ENCODE data around the gene COQ10B. TPM values are rescaled to one million over a fixed set of nuclear protein-coding genes. Genes with fewer than 3 reads are reported as not detected.

COQ10B gene
- total and polyA plus RNA-seq, 2 donors (not counting 3 experiments of a cell fraction or from before 2014, with no cell fraction given): 2.4 to 15.1 TPM

DNA sequence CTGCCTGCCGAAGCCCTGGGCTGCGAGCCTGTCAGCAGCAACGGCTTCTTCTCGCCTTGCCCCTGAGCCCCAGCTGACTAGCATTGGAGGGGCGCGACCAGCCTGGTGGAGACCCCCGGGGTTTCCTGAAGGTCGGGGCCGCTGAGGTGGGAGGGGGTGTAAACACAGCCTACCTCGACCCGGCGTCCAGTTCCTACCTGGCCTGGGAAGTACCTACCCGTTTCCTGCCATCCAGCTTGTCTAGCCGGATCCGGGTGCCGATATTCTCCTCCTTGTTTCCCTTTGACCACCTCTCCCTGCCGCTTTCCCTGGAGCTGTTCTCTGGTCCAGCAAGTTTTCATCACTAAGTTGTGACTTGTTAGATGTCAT lies 63.0 kb downstream of the COQ10B start:
- Histone ChIP-seq H3K27ac (ENCODE audit: insufficient read depth, low read depth, low read length) (peak overlapping the region; percentile 62), H3K79me2 (ENCODE audit: control insufficient read depth, insufficient read depth, low read length) (peaks cover 55% of the 10 kb centered on the region), H4K20me1 (replicated peaks; ENCODE audit: control insufficient read depth, extremely low read depth, insufficient read depth, low read length) (peaks cover 8% of the 10 kb centered on the region), H3K9me1 (replicated peaks; ENCODE audit: control insufficient read depth, extremely low read depth, insufficient read depth, low read length) (no peaks in the 10 kb centered on the region), H3K4me1 (ENCODE audit: control insufficient read depth, extremely low read depth, insufficient read depth, low read length) (peaks cover 17% of the 10 kb centered on the region), H3K4me2 (ENCODE audit: insufficient read depth, low read length) (peak overlapping the region; percentile 94), H3K9me3 (replicated peaks; ENCODE audit: control insufficient read depth, insufficient read depth, low read length) (no peaks in the 10 kb centered on the region), H3K27me3 (ENCODE audit: control insufficient read depth in 2 of 2, insufficient read depth in 2 of 2, low read length in 2 of 2) (no peaks in the 10 kb centered on the region), H2AFZ (ENCODE audit: low read depth, low read length) (peak overlapping the region; percentile 77), H3K36me3 (ENCODE audit: control insufficient read depth in 2 of 2, extremely low read depth in 1 of 2, insufficient read depth in 2 of 2, low read length in 2 of 2) (no peaks in the 10 kb centered on the region), H3K4me3 (replicated peaks in 1 of 3; ENCODE audit: insufficient read depth in 1 of 3, low read depth in 1 of 3, low read length in 3 of 3) (peak overlapping the region; percentile 38 to 81 (median 71)), H3K9ac (replicated peaks; ENCODE audit: extremely low read depth, insufficient read depth, low read length) (peak overlapping the region; percentile 76)
- DNase-seq (ENCODE audit: low read depth, low spot score) (peak; percentile 43), FAIRE-seq (peak; percentile 4)
- TF ChIP-seq, protein P1, sequence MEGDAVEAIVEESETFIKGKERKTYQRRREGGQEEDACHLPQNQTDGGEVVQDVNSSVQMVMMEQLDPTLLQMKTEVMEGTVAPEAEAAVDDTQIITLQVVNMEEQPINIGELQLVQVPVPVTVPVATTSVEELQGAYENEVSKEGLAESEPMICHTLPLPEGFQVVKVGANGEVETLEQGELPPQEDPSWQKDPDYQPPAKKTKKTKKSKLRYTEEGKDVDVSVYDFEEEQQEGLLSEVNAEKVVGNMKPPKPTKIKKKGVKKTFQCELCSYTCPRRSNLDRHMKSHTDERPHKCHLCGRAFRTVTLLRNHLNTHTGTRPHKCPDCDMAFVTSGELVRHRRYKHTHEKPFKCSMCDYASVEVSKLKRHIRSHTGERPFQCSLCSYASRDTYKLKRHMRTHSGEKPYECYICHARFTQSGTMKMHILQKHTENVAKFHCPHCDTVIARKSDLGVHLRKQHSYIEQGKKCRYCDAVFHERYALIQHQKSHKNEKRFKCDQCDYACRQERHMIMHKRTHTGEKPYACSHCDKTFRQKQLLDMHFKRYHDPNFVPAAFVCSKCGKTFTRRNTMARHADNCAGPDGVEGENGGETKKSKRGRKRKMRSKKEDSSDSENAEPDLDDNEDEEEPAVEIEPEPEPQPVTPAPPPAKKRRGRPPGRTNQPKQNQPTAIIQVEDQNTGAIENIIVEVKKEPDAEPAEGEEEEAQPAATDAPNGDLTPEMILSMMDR (IDR thresholded peaks at IDR 0.05; ENCODE audit: extremely low read depth in 1 of 2, insufficient read depth in 1 of 2, low read depth in 1 of 2, low read length in 2 of 2): no peak
- no peak for TF ChIP-seq FOS (IDR thresholded peaks at IDR 0.05; ENCODE audit: borderline replicate concordance, insufficient read depth, low read length)
- TF ChIP-seq POLR2A (IDR thresholded peaks at IDR 0.05; ENCODE audit: low read depth, low read length): no peak
- no peak for TF ChIP-seq GATA2 (IDR thresholded peaks at IDR 0.05; ENCODE audit: insufficient read depth, insufficient read length, low read depth, low read length)
- no TSS peak for BruUV-seq (replicated peaks)
- ChIA-PET POLR2A (interaction anchor here (1.0 to 1.7 kb wide), 3 partner anchors 14 to 63 kb away, joined by 4 to 13 read pairs (median 5); partner anchors contain the start of genes COQ10B, HSPD1 and HSPE1), CTCF (interaction anchor here (0.8 to 2.2 kb wide), 6 partner anchors 8 to 189 kb away, joined by 3 to 10 read pairs (median 4); partner anchors contain the start of genes HSPD1, HSPE1 and MARS2)
- dilution Hi-C loops (cut with MboI; ENCODE audit: extremely low pct_ligation_motif_present, low sequenced_read_pairs): no loop called here
- intact Hi-C loops (cut with micrococcal nuclease): loop anchor here (2.0 kb wide), 1 partner anchor 188 kb away; the partner anchor contains the start of gene MARS2

DNA sequence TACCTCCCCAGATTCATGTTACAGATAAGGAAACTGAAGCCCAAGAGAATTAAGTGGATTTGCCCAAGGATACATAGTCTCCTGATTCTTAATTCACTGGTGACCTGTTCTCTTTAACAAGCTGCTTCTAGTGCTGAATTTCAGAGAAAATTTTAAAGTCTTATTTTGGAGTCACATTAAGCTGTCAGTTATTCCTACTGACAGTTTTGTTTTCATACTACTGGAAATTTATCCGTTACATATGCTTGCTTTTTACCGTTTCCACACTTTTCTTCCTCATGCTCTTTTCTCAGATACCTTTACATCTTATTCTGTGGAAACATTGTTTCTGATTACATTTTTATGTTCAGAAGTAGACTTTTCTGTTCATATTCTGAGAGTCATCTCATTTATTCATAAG lies 63.8 kb downstream of the COQ10B start:
- no peak overlapping the region for H2AFZ ChIP-seq (ENCODE audit: low read depth, low read length)
- DNase-seq (ENCODE audit: low read depth, low spot score): no peak
- CTCF ChIA-PET: interaction anchor here (1.1 to 2.1 kb wide), 3 partner anchors 9 to 188 kb away, joined by 3 to 9 read pairs (median 3); partner anchors contain the start of gene MARS2
- H3K9me1 ChIP-seq (replicated peaks; ENCODE audit: control insufficient read depth, extremely low read depth, insufficient read depth, low read length): no peaks in the 10 kb centered on the region
- H3K9me3 ChIP-seq (replicated peaks; ENCODE audit: control insufficient read depth, insufficient read depth, low read length): no peaks in the 10 kb centered on the region
- H3K27me3 ChIP-seq (ENCODE audit: control insufficient read depth in 2 of 2, insufficient read depth in 2 of 2, low read length in 2 of 2): no peaks in the 10 kb centered on the region
- POLR2A ChIA-PET: no interaction called here
- no TSS peak for BruUV-seq (replicated peaks)
- TF ChIP-seq JUN (IDR thresholded peaks at IDR 0.05; ENCODE audit: borderline replicate concordance, insufficient read depth, insufficient read length, low read depth) (no peak), MYC (IDR thresholded peaks at IDR 0.05; ENCODE audit: low read depth, low read length) (no peak), POLR2AphosphoS5 (IDR thresholded peaks at IDR 0.05; ENCODE audit: insufficient read depth, low read depth, low read length) (no peak), GATA2 (IDR thresholded peaks at IDR 0.05; ENCODE audit: insufficient read depth, insufficient read length, low read depth, low read length) (no peak), EZH2 (IDR thresholded peaks at IDR 0.05; ENCODE audit: borderline replicate concordance, low read depth, low read length, severe bottlenecking) (no peak)
- H4K20me1 ChIP-seq (replicated peaks; ENCODE audit: control insufficient read depth, extremely low read depth, insufficient read depth, low read length): peaks cover 8% of the 10 kb centered on the region
- FAIRE-seq: no peak
- peak overlapping the region; percentile 38 to 81 (median 71) for H3K4me3 ChIP-seq (replicated peaks in 1 of 3; ENCODE audit: insufficient read depth in 1 of 3, low read depth in 1 of 3, low read length in 3 of 3)
- peaks cover 17% of the 10 kb centered on the region for H3K4me1 ChIP-seq (ENCODE audit: control insufficient read depth, extremely low read depth, insufficient read depth, low read length)
- dilution Hi-C loops (cut with MboI; ENCODE audit: extremely low pct_ligation_motif_present, low sequenced_read_pairs): no loop called here
- no peaks in the 10 kb centered on the region for H3K36me3 ChIP-seq (ENCODE audit: control insufficient read depth in 2 of 2, extremely low read depth in 1 of 2, insufficient read depth in 2 of 2, low read length in 2 of 2)
- H3K79me2 ChIP-seq (ENCODE audit: control insufficient read depth, insufficient read depth, low read length): peaks cover 63% of the 10 kb centered on the region
- peak overlapping the region; percentile 76 for H3K9ac ChIP-seq (replicated peaks; ENCODE audit: extremely low read depth, insufficient read depth, low read length)
- H3K4me2 ChIP-seq (ENCODE audit: insufficient read depth, low read length): peak overlapping the region; percentile 94
- H3K27ac ChIP-seq (ENCODE audit: insufficient read depth, low read depth, low read length): no peak overlapping the region
- intact Hi-C loops (cut with micrococcal nuclease): loop anchor here (2.0 kb wide), 1 partner anchor 188 kb away; the partner anchor contains the start of gene MARS2

Measured in endothelial cell of umbilical vein (primary cell).